ENCODE measurements around the gene NSRP1. TPM values are rescaled to one million over a fixed set of nuclear protein-coding genes. Genes with fewer than 3 reads are reported as not detected.

NSRP1 gene
- total and polyA plus RNA-seq, 10 of the 15 experiments (the other 5 are each of a cell fraction or from before 2014, with no cell fraction given) = 12.5 to 69.7 (median 37.8) TPM

DNA sequence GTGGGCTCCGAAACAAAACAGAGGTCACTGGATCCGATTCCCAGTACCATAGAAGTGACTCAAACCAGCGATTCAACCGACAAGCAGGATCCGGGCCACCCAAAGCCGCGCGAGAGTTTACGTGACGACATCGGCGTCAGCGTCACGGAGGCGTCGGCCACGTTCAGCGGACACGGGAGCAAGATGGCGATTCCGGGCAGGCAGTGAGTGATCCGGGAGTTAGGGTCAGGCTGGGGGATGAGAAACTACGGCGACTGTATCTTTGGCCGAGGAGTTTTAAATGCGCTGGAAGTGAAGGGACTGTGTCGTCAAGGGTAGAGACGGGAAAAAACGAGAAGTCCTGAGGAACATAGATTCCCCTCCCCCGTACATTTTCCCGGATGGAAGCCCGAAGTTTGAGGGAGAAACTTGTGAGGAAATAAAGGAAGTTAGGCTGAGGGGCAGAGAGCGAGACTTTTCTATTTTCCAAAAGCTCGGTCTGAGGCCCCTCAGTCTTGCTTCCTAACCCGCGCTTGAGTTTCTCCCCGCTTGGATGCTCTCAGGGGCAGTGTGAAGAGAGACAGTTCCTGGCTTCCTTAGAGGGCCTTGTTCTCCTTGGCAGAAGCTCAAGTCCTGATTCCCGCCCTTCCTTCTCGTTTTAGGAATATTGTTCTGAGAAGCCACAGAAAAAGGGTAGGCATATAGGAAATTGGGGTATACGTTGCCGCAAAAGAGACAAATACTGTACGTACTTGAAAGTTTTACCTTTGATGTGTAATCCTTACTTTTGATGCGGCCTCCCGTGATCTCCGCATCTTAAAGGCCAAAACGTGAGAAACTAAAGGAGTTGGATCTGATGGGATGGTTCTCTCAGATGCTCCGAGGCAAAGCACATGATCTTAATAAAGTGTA lies at the start of gene NSRP1 (continued):
- peak; percentile 97 for TF ChIP-seq CHD2 (IDR thresholded peaks at IDR 0.05; ENCODE audit: borderline replicate concordance, low read depth, low read length)
- 0 out of 2 replicates have a peak, but pooled peaks have one; percentile 34 for TF ChIP-seq LARP7 (IDR thresholded peaks at IDR 0.05)
- TF ChIP-seq, protein P1, sequence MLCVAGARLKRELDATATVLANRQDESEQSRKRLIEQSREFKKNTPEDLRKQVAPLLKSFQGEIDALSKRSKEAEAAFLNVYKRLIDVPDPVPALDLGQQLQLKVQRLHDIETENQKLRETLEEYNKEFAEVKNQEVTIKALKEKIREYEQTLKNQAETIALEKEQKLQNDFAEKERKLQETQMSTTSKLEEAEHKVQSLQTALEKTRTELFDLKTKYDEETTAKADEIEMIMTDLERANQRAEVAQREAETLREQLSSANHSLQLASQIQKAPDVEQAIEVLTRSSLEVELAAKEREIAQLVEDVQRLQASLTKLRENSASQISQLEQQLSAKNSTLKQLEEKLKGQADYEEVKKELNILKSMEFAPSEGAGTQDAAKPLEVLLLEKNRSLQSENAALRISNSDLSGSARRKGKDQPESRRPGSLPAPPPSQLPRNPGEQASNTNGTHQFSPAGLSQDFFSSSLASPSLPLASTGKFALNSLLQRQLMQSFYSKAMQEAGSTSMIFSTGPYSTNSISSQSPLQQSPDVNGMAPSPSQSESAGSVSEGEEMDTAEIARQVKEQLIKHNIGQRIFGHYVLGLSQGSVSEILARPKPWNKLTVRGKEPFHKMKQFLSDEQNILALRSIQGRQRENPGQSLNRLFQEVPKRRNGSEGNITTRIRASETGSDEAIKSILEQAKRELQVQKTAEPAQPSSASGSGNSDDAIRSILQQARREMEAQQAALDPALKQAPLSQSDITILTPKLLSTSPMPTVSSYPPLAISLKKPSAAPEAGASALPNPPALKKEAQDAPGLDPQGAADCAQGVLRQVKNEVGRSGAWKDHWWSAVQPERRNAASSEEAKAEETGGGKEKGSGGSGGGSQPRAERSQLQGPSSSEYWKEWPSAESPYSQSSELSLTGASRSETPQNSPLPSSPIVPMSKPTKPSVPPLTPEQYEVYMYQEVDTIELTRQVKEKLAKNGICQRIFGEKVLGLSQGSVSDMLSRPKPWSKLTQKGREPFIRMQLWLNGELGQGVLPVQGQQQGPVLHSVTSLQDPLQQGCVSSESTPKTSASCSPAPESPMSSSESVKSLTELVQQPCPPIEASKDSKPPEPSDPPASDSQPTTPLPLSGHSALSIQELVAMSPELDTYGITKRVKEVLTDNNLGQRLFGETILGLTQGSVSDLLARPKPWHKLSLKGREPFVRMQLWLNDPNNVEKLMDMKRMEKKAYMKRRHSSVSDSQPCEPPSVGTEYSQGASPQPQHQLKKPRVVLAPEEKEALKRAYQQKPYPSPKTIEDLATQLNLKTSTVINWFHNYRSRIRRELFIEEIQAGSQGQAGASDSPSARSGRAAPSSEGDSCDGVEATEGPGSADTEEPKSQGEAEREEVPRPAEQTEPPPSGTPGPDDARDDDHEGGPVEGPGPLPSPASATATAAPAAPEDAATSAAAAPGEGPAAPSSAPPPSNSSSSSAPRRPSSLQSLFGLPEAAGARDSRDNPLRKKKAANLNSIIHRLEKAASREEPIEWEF (IDR thresholded peaks at IDR 0.05; ENCODE audit: insufficient replicate concordance, low read depth, low read length) = no peak
- TF ChIP-seq SREBF1 (IDR thresholded peaks at IDR 0.05; ENCODE audit: low read length) = no peak
- peak; percentile 32; the same call in 1 of the 2 replicates for TF ChIP-seq TCF3 (IDR thresholded peaks at IDR 0.05; ENCODE audit: borderline replicate concordance, insufficient read depth, low read depth, low read length)
- TF ChIP-seq TCF12 (IDR thresholded peaks at IDR 0.05; ENCODE audit: low read depth, low read length) = peak; percentile 51; the same call in 1 of the 2 replicates
- no peak for TF ChIP-seq BMI1 (IDR thresholded peaks at IDR 0.05; ENCODE audit: borderline replicate concordance)
- TF ChIP-seq PAX5 (IDR thresholded peaks at IDR 0.05; ENCODE audit: borderline replicate concordance, low read depth, low read length) = peak; percentile 67; the same call in 1 of the 2 replicates
- peak; percentile 84; the same call in 1 of the 2 replicates for TF ChIP-seq CHD1 (IDR thresholded peaks at IDR 0.05; ENCODE audit: low read depth, low read length)
- TF ChIP-seq POLR2AphosphoS2 (IDR thresholded peaks at IDR 0.05; ENCODE audit: low read depth, low read length) = peak; percentile 92
- TF ChIP-seq, protein P2, sequence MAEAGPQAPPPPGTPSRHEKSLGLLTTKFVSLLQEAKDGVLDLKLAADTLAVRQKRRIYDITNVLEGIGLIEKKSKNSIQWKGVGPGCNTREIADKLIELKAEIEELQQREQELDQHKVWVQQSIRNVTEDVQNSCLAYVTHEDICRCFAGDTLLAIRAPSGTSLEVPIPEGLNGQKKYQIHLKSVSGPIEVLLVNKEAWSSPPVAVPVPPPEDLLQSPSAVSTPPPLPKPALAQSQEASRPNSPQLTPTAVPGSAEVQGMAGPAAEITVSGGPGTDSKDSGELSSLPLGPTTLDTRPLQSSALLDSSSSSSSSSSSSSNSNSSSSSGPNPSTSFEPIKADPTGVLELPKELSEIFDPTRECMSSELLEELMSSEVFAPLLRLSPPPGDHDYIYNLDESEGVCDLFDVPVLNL (IDR thresholded peaks at IDR 0.05; ENCODE audit: low read depth, low read length) = no peak
- TF ChIP-seq CBX3 (IDR thresholded peaks at IDR 0.05; ENCODE audit: borderline replicate concordance, low read depth) = no peak
- TF ChIP-seq NR2C1 (IDR thresholded peaks at IDR 0.05) = no peak
- TF ChIP-seq RAD51 (IDR thresholded peaks at IDR 0.05) = no peak; the same call in 1 of the 2 replicates
- TF ChIP-seq SPI1 (IDR thresholded peaks at IDR 0.05; ENCODE audit: borderline replicate concordance, insufficient read depth, low read depth, low read length) = no peak
- TF ChIP-seq NR2F1 (conservative IDR thresholded peaks at IDR 0.05) = peak; percentile 22; the same call in 1 of the 2 replicates
- peak; percentile 95 for TF ChIP-seq NBN (IDR thresholded peaks at IDR 0.05)
- TF ChIP-seq GATAD2B (conservative IDR thresholded peaks at IDR 0.05; ENCODE audit: low read depth) = peak; percentile 71; the same call in 1 of the 2 replicates
- TF ChIP-seq EED (IDR thresholded peaks at IDR 0.05; ENCODE audit: low read depth) = peak; percentile 41; the same call in 1 of the 2 replicates
- TF ChIP-seq MYC (IDR thresholded peaks at IDR 0.05; ENCODE audit: insufficient read depth, insufficient read length, insufficient replicate concordance, low read length, severe bottlenecking) = no peak
- TF ChIP-seq E2F8 (IDR thresholded peaks at IDR 0.05; ENCODE audit: low read depth, partially characterized antibody) = no peak
